Endothelial cell of umbilical vein (primary cell): ENCODE results near the gene DYNLT1. TPM values are rescaled to one million over a fixed set of nuclear protein-coding genes. Genes with fewer than 3 reads are reported as not detected.

Source experiments
- BruUV-seq: library from RNA; stranded (reverse); fragments of 400-500 nt; replicated peaks from 2 replicates; lab custom pipeline; 2021; lab: Mats Ljungman, UMichigan
- CTCF ChIA-PET: fragments of 300-600, 350-600 bp; sonication (Branson Sonifier 250); formaldehyde crosslinking; loops from one replicate; lab custom pipeline; 2021; ENCODE audit warnings: antibody characterized with exemption, inconsistent platforms; lab: Charles Lee
- POLR2A ChIA-PET: fragments of 300-600, 350-600 bp; sonication (Branson Sonifier 250); formaldehyde crosslinking; loops from one replicate; lab custom pipeline; 2021; ENCODE audit warnings: antibody characterized with exemption, inconsistent platforms; lab: Charles Lee
- DNase-seq: peaks from one replicate; pipeline ENCODE4 v3.0.0-alpha.2; 2011; ENCODE audit warnings: low read depth, low spot score
- FAIRE-seq: peaks from 2 replicates; lab custom pipeline; 2011; peaks lifted over from hg19 to GRCh38; lab: Jason Lieb, UNC
- H2AFZ ChIP-seq: 2 replicates; pipeline ENCODE4 v1.6.0; 2012; ENCODE audit warnings: low read depth, low read length, control low read depth, inconsistent platforms
- H3K27ac ChIP-seq: 2 replicates; pipeline ENCODE4 v1.5.1; 2011; ENCODE audit warnings: low read depth, mild to moderate bottlenecking, control low read depth, low read length, moderate library complexity; ENCODE audit not compliant: insufficient read depth
- H3K27me3 ChIP-seq, 2 experiments: 2 replicates each; pipeline versions ENCODE4 v1.6.0 to v1.6.1; 2011; ENCODE audit warnings: low read length in 2 of 2, mixed read lengths in 1 of 2; ENCODE audit not compliant: control insufficient read depth in 2 of 2, insufficient read depth in 2 of 2
- H3K36me3 ChIP-seq, 2 experiments: 2 replicates in 1 of 2; 3 replicates in 1 of 2; pipeline ENCODE4 v1.5.1; 2011; ENCODE audit warnings: low read length in 2 of 2, mild to moderate bottlenecking in 1 of 2, moderate library complexity in 1 of 2; ENCODE audit not compliant: control insufficient read depth in 2 of 2, insufficient read depth in 2 of 2; ENCODE audit errors: extremely low read depth in 1 of 2
- H3K4me1 ChIP-seq: 3 replicates; pipeline ENCODE4 v1.5.1; 2011; ENCODE audit warnings: mild to moderate bottlenecking, low read length; ENCODE audit not compliant: control insufficient read depth, insufficient read depth; ENCODE audit errors: extremely low read depth
- H3K4me2 ChIP-seq: 2 replicates; pipeline ENCODE4 v1.6.1; 2011; ENCODE audit warnings: low read length, control low read depth, mixed read lengths; ENCODE audit not compliant: insufficient read depth
- H3K4me3 ChIP-seq, 3 experiments: fragments of 200-600 bp in 1 of 3; sonication (generic), shearing (Covaris generic) in 1 of 3; replicated peaks in 1 of 3; 2 replicates each; pipeline ENCODE4 v1.5.1; 2011 to 2016; ENCODE audit warnings: control low read depth in 3 of 3, low read length in 3 of 3, mild to moderate bottlenecking in 2 of 3, inconsistent platforms in 1 of 3, low read depth in 1 of 3, moderate library complexity in 1 of 3; ENCODE audit not compliant: insufficient read depth in 1 of 3
- H3K79me2 ChIP-seq: 2 replicates; pipeline ENCODE4 v1.6.0; 2012; ENCODE audit warnings: low read length, inconsistent platforms; ENCODE audit not compliant: control insufficient read depth, insufficient read depth
- H3K9ac ChIP-seq: replicated peaks from 2 replicates; pipeline ENCODE3; 2011; ENCODE audit warnings: low read length, control low read depth; ENCODE audit not compliant: insufficient read depth; ENCODE audit errors: extremely low read depth
- H3K9me1 ChIP-seq: replicated peaks from 3 replicates; pipeline ENCODE4 v1.6.0; 2011; ENCODE audit warnings: mild to moderate bottlenecking, low read length; ENCODE audit not compliant: control insufficient read depth, insufficient read depth; ENCODE audit errors: extremely low read depth
- H3K9me3 ChIP-seq: replicated peaks from 2 replicates; pipeline ENCODE4 v1.5.1; 2012; ENCODE audit warnings: low read length, inconsistent platforms; ENCODE audit not compliant: control insufficient read depth, insufficient read depth
- H4K20me1 ChIP-seq: replicated peaks from 2 replicates; pipeline ENCODE3; 2011; ENCODE audit warnings: mild to moderate bottlenecking, low read length; ENCODE audit not compliant: control insufficient read depth, insufficient read depth; ENCODE audit errors: extremely low read depth
- CTCF ChIP-seq, 2 donors: IDR thresholded peaks; 1 replicate in 1 of 2; 2 replicates in 1 of 2; pipeline ENCODE4 v1.5.1; 2011; ENCODE audit warnings: low read length in 2 of 2, mild to moderate bottlenecking in 2 of 2, moderate library complexity in 2 of 2, control low read depth in 1 of 2, inconsistent platforms in 1 of 2, low read depth in 1 of 2; ENCODE audit not compliant: insufficient read depth in 1 of 2; ENCODE audit errors: extremely low read depth in 1 of 2
- EZH2 ChIP-seq: IDR thresholded peaks from 2 replicates; pipeline ENCODE4 v1.6.1; 2012; ENCODE audit warnings: borderline replicate concordance, low read depth, mild to moderate bottlenecking, moderate library complexity, low read length, inconsistent platforms; ENCODE audit not compliant: severe bottlenecking
- FOS ChIP-seq: IDR thresholded peaks from 2 replicates; pipeline ENCODE4 v1.6.1; 2011; ENCODE audit warnings: mild to moderate bottlenecking, low read length, moderate library complexity, borderline replicate concordance; ENCODE audit not compliant: insufficient read depth
- GATA2 ChIP-seq: IDR thresholded peaks from 2 replicates; pipeline ENCODE4 v1.7.0; 2011; ENCODE audit warnings: low read depth, mild to moderate bottlenecking, moderate library complexity, mixed read lengths, low read length; ENCODE audit not compliant: insufficient read length, insufficient read depth
- JUN ChIP-seq: IDR thresholded peaks from 2 replicates; pipeline ENCODE4 v1.6.1; 2011; ENCODE audit warnings: borderline replicate concordance, low read depth; ENCODE audit not compliant: insufficient read length, insufficient read depth
- MAX ChIP-seq: IDR thresholded peaks from 2 replicates; pipeline ENCODE4 v1.6.1; 2011; ENCODE audit not compliant: insufficient read depth, insufficient read length
- MYC ChIP-seq: IDR thresholded peaks from one replicate; pipeline ENCODE4 v1.6.1; 2011; ENCODE audit warnings: mild to moderate bottlenecking, low read depth, low read length
- POLR2A ChIP-seq: IDR thresholded peaks from 2 replicates; pipeline ENCODE4 v1.6.1; 2012; ENCODE audit warnings: low read depth, mild to moderate bottlenecking, control low read depth, low read length
- POLR2AphosphoS5 ChIP-seq: IDR thresholded peaks from 2 replicates; pipeline ENCODE4 v1.6.1; 2012; ENCODE audit warnings: low read depth, mild to moderate bottlenecking, control low read depth, low read length, moderate library complexity; ENCODE audit not compliant: insufficient read depth
- dilution Hi-C: fragments of 300-500 bp; cut with MboI; formaldehyde crosslinking; loops from one replicate; pipeline ENCODE4 v1.15.0; 2019; ENCODE audit warnings: low sequenced_read_pairs; ENCODE audit not compliant: extremely low pct_ligation_motif_present
- intact Hi-C: fragments of 100-400 bp; cut with micrococcal nuclease; formaldehyde crosslinking; loops from one replicate; pipeline ENCODE4 v1.10.0; 2022
- polyA plus RNA-seq, 4 experiments: library from polyadenylated mRNA; depleted of rRNA in 3 of 4; stranded (reverse) in 3 of 4; unstranded in 1 of 4; fragments of >200 nt; gene quantifications; 2 replicates each; pipeline versions ENCODE4 v1.2.1 to v1.2.3, GENCODE V29; 2011 to 2012; ENCODE audit warnings: missing spikeins in 1 of 4
- total RNA-seq: library from RNA; stranded (reverse); gene quantifications from 2 replicates; pipeline ENCODE4 v1.2.3, GENCODE V29; 2021

Gene DYNLT1
- total and polyA plus RNA-seq, 2 donors (not counting 3 experiments of a cell fraction or from before 2014, with no cell fraction given): 162 to 267 TPM

GRCh38 chr6:158597565-158597964 lies 47.0 kb downstream of the DYNLT1 start:
- no peak overlapping the region for H3K4me2 ChIP-seq
- no peak for TF ChIP-seq JUN
- TF ChIP-seq CTCF (IDR thresholded peaks at IDR 0.05; ENCODE audit: extremely low read depth in 1 of 2, insufficient read depth in 1 of 2, low read depth in 1 of 2, low read length in 2 of 2): no peak
- no peak for TF ChIP-seq POLR2A
- no peak for TF ChIP-seq MYC
- TF ChIP-seq MAX: no peak
- no peak for TF ChIP-seq EZH2
- no peak for TF ChIP-seq FOS
- no peak for TF ChIP-seq GATA2
- no peak for TF ChIP-seq POLR2AphosphoS5
- BruUV-seq: no TSS peak

More at GRCh38 chr6:158597565-158597964, 47.0 kb downstream of the DYNLT1 start:
- ChIA-PET POLR2A (no interaction called here), CTCF (interaction anchor here (6.5 kb wide), 1 partner anchor 377 kb away, joined by 46 read pairs; no protein-coding TSS in a partner anchor)
- Histone ChIP-seq H3K27me3 (no peaks in the 10 kb centered on the region), H3K27ac (no peak overlapping the region), H3K36me3 (peaks cover 4 to 22% of the 10 kb centered on the region in 2 experiments), H3K79me2 (no peaks in the 10 kb centered on the region), H3K9ac (no peak overlapping the region), H3K4me3 (no peak overlapping the region), H3K9me1 (no peaks in the 10 kb centered on the region), H3K4me1 (no peaks in the 10 kb centered on the region), H4K20me1 (no peaks in the 10 kb centered on the region), H2AFZ (no peak overlapping the region), H3K9me3 (no peaks in the 10 kb centered on the region)
- intact Hi-C loops: loop anchor here (5.0 kb wide), 1 partner anchor 90 kb away; no protein-coding TSS in a partner anchor
- FAIRE-seq: no peak
- no peak for DNase-seq
- dilution Hi-C loops: no loop called here
